ENCODE results near the gene NOL8.

NOL8 gene

GRCh38 chr9:92293452-92294296, 31.5 kb downstream of the NOL8 start, which contains the start of gene IARS1:
TSS of gene IARS1 (minus strand) at chr9:92293697. CDS start at chr9:92289419, 4,278 bp downstream.
- in situ Hi-C loops (cut with MboI; ENCODE audit: low sequenced_read_pairs, unreplicated experiment): no loop called here
- DNase-seq (ENCODE audit: low spot score): peak; percentile 97
- TF ChIP-seq CTCF (IDR thresholded peaks at IDR 0.05; ENCODE audit: borderline replicate concordance, control extremely low read depth, extremely low read depth, insufficient read depth, missing control alignments): no peak

GRCh38 chr9:92293075-92293354, 32.1 kb downstream of the NOL8 start:
- no peak for DNase-seq (ENCODE audit: low spot score)
- TF ChIP-seq CTCF (IDR thresholded peaks at IDR 0.05; ENCODE audit: borderline replicate concordance, control extremely low read depth, extremely low read depth, insufficient read depth, missing control alignments): no peak
- in situ Hi-C loops (cut with MboI; ENCODE audit: low sequenced_read_pairs, unreplicated experiment): no loop called here

- TF ChIP-seq CTCF (IDR thresholded peaks at IDR 0.05; ENCODE audit: borderline replicate concordance, control extremely low read depth, extremely low read depth, insufficient read depth, missing control alignments): no peak
- no peak for DNase-seq (ENCODE audit: low spot score)
- in situ Hi-C loops (cut with MboI; ENCODE audit: low sequenced_read_pairs, unreplicated experiment): no loop called here
Measured at GRCh38 chr9:92292338-92293074, 32.6 kb downstream of the NOL8 start.

GRCh38 chr9:92291577-92291976, 33.6 kb downstream of the NOL8 start:
- no peak for TF ChIP-seq CTCF (IDR thresholded peaks at IDR 0.05; ENCODE audit: borderline replicate concordance, control extremely low read depth, extremely low read depth, insufficient read depth, missing control alignments)
- no peak for DNase-seq (ENCODE audit: low spot score)
- in situ Hi-C loops (cut with MboI; ENCODE audit: low sequenced_read_pairs, unreplicated experiment): no loop called here

GRCh38 chr9:92290785-92291429, 34.2 kb downstream of the NOL8 start:
- no peak for DNase-seq (ENCODE audit: low spot score)
- in situ Hi-C loops (cut with MboI; ENCODE audit: low sequenced_read_pairs, unreplicated experiment): no loop called here
- no peak for TF ChIP-seq CTCF (IDR thresholded peaks at IDR 0.05; ENCODE audit: borderline replicate concordance, control extremely low read depth, extremely low read depth, insufficient read depth, missing control alignments)

- DNase-seq (ENCODE audit: low spot score): no peak
- no peak for TF ChIP-seq CTCF (IDR thresholded peaks at IDR 0.05; ENCODE audit: borderline replicate concordance, control extremely low read depth, extremely low read depth, insufficient read depth, missing control alignments)
- in situ Hi-C loops (cut with MboI; ENCODE audit: low sequenced_read_pairs, unreplicated experiment): no loop called here
Measured at GRCh38 chr9:92289708-92290390, 35.3 kb downstream of the NOL8 start.
